ENCODE results near the gene PCDHGA12. TPM values are rescaled to one million over a fixed set of nuclear protein-coding genes. Genes with fewer than 3 reads are reported as not detected.
"Not testable (repeated sequence)": the region's sequence is repeated elsewhere in the genome, so short reads cannot be mapped to it uniquely, and the experiment has no call there.

The PCDHGA12 gene
- total RNA-seq, 1 experiment from 2014 or later = 0.17 TPM

- ChIA-PET POLR2A (interaction anchor here (1.3 to 2.0 kb wide), 4 partner anchors 93 to 150 kb away, joined by 3 to 9 read pairs (median 4); partner anchors contain the start of gene TAF7), CTCF (interaction anchor here (0.7 to 3.4 kb wide), 18 partner anchors 25 to 224 kb away, joined by 3 to 73 read pairs (median 6); partner anchors contain the start of genes PCDHB14, PCDHGB2, PCDHGC4 and RELL2), RAD21 (ENCODE audit: low non-redundant PET in 1 of 2, low total read pairs in 2 of 2, uncharacterized antibody in 2 of 2, unreplicated experiment in 2 of 2) (interaction anchor here (1.1 to 2.1 kb wide), 6 partner anchors 108 to 150 kb away, joined by 5 to 17 read pairs (median 7); no protein-coding TSS in a partner anchor)
- peak overlapping the region; percentile 60 for H3K9ac ChIP-seq (ENCODE audit: low read length)
- TF ChIP-seq POLR2AphosphoS5 (IDR thresholded peaks at IDR 0.05; ENCODE audit: low read depth, low read length) (no peak), ZFX (IDR thresholded peaks at IDR 0.05) (no peak), RAD21 (IDR thresholded peaks at IDR 0.05; ENCODE audit: low read depth) (0 out of 2 replicates have a peak, but pooled peaks have one; percentile 1), CBX3 (IDR thresholded peaks at IDR 0.05; ENCODE audit: low read depth) (no peak), FOSL1 (IDR thresholded peaks at IDR 0.05; ENCODE audit: low read depth) (no peak)
- intact Hi-C loops (cut with micrococcal nuclease) = loop anchor here (1.0 to 2.0 kb wide), 2 partner anchors 99 to 151 kb away; no protein-coding TSS in a partner anchor
- peak; percentile 65 for ATAC-seq
- no peaks in the 10 kb centered on the region for H3K9me2 ChIP-seq (ENCODE audit: insufficient read depth)
- H4K20me1 ChIP-seq (ENCODE audit: insufficient read depth) = no peaks in the 10 kb centered on the region
- peak; percentile 7 for DNase-seq (ENCODE audit: low read depth, low spot score)
- H3K4me3 ChIP-seq (replicated peaks in 1 of 2; ENCODE audit: low read depth in 1 of 2, low read length in 2 of 2) = peak overlapping the region; percentile 46 to 61
- H3K79me2 ChIP-seq (ENCODE audit: insufficient read depth, low read length) = no peaks in the 10 kb centered on the region
- peaks cover 2 to 5% of the 10 kb centered on the region in 2 experiments; a peak in 1 of 4 replicates for H3K4me1 ChIP-seq (ENCODE audit: control insufficient read depth in 1 of 2, insufficient read depth in 2 of 2, low read length in 2 of 2)
- no TSS peak for BruUV-seq (replicated peaks)
- H2AFZ ChIP-seq (ENCODE audit: low read depth, low read length, poor library complexity, severe bottlenecking) = peak overlapping the region; percentile 76
- peak overlapping the region; percentile 74 for H3K4me2 ChIP-seq (ENCODE audit: low read length)
- H3K27me3 ChIP-seq (ENCODE audit: insufficient read depth, low read length) = no peaks in the 10 kb centered on the region
- H3K27ac ChIP-seq (ENCODE audit: low read depth, low read length) = no peak overlapping the region
- no peaks in the 10 kb centered on the region for H3K36me3 ChIP-seq (ENCODE audit: control insufficient read depth in 1 of 2, insufficient read depth in 2 of 2, low read length in 2 of 2)
- peaks cover 0 to 3% of the 10 kb centered on the region in 2 experiments; a peak in 1 of 4 replicates for H3K9me3 ChIP-seq (ENCODE audit: control insufficient read depth in 1 of 2, insufficient read depth in 1 of 2, low read depth in 1 of 2, low read length in 2 of 2)
These were observed 16.7 kb upstream of the PCDHGA12 start for GRCh38 chr5:141413540-141414069.

- DNase-seq (ENCODE audit: low read depth, low spot score); intact Hi-C loops (cut with micrococcal nuclease); POLR2A ChIA-PET: not testable (repeated sequence)
These were observed 15.6 kb upstream of the PCDHGA12 start for GRCh38 chr5:141414548-141415274.

GRCh38 chr5:141415275-141415618, 15.1 kb upstream of the PCDHGA12 start:
- H3K4me2 ChIP-seq (ENCODE audit: low read length); H4K20me1 ChIP-seq (ENCODE audit: insufficient read depth); H2AFZ ChIP-seq (ENCODE audit: low read depth, low read length, poor library complexity, severe bottlenecking); BruUV-seq (replicated peaks); DNase-seq (ENCODE audit: low read depth, low spot score); H3K9ac ChIP-seq (ENCODE audit: low read length); H3K9me2 ChIP-seq (ENCODE audit: insufficient read depth); H3K27ac ChIP-seq (ENCODE audit: low read depth, low read length); RAD21 ChIA-PET (ENCODE audit: low non-redundant PET in 1 of 2, low total read pairs in 2 of 2, uncharacterized antibody in 2 of 2, unreplicated experiment in 2 of 2); intact Hi-C loops (cut with micrococcal nuclease); H3K79me2 ChIP-seq (ENCODE audit: insufficient read depth, low read length); H3K36me3 ChIP-seq (ENCODE audit: control insufficient read depth in 1 of 2, insufficient read depth in 2 of 2, low read length in 2 of 2); ATAC-seq; CTCF ChIA-PET; H3K27me3 ChIP-seq (ENCODE audit: insufficient read depth, low read length); POLR2A ChIA-PET; H3K4me1 ChIP-seq (ENCODE audit: control insufficient read depth in 1 of 2, insufficient read depth in 2 of 2, low read length in 2 of 2); H3K4me3 ChIP-seq (replicated peaks in 1 of 2; ENCODE audit: low read depth in 1 of 2, low read length in 2 of 2): not testable (repeated sequence)
- peaks cover 0 to 13% of the 10 kb centered on the region in 2 experiments; a peak in 1 of 4 replicates for H3K9me3 ChIP-seq (ENCODE audit: control insufficient read depth in 1 of 2, insufficient read depth in 1 of 2, low read depth in 1 of 2, low read length in 2 of 2)

More at GRCh38 chr5:141414548-141415274, 15.6 kb upstream of the PCDHGA12 start:
- H3K4me2 ChIP-seq (ENCODE audit: low read length); H3K4me3 ChIP-seq (replicated peaks in 1 of 2; ENCODE audit: low read depth in 1 of 2, low read length in 2 of 2); H3K9ac ChIP-seq (ENCODE audit: low read length); H3K27ac ChIP-seq (ENCODE audit: low read depth, low read length); RAD21 ChIA-PET (ENCODE audit: low non-redundant PET in 1 of 2, low total read pairs in 2 of 2, uncharacterized antibody in 2 of 2, unreplicated experiment in 2 of 2); H3K4me1 ChIP-seq (ENCODE audit: control insufficient read depth in 1 of 2, insufficient read depth in 2 of 2, low read length in 2 of 2); H3K27me3 ChIP-seq (ENCODE audit: insufficient read depth, low read length); H2AFZ ChIP-seq (ENCODE audit: low read depth, low read length, poor library complexity, severe bottlenecking); BruUV-seq (replicated peaks); H4K20me1 ChIP-seq (ENCODE audit: insufficient read depth); H3K79me2 ChIP-seq (ENCODE audit: insufficient read depth, low read length); H3K36me3 ChIP-seq (ENCODE audit: control insufficient read depth in 1 of 2, insufficient read depth in 2 of 2, low read length in 2 of 2); ATAC-seq; H3K9me2 ChIP-seq (ENCODE audit: insufficient read depth): not testable (repeated sequence)
- CTCF ChIA-PET = interaction anchor here (2.7 to 3.4 kb wide), 2 partner anchors 143 to 149 kb away, joined by 69 to 73 read pairs; no protein-coding TSS in a partner anchor
- H3K9me3 ChIP-seq (ENCODE audit: control insufficient read depth in 1 of 2, insufficient read depth in 1 of 2, low read depth in 1 of 2, low read length in 2 of 2) = peaks cover 0 to 10% of the 10 kb centered on the region in 2 experiments; a peak in 1 of 4 replicates

Measured in HCT116 (cell line).